ENCODE data around the gene SFSWAP.

Gene SFSWAP

GRCh38 chr12:131754184-131754583 lies 43.3 kb downstream of the SFSWAP start:
- no peak for TF ChIP-seq ESRRG (CRISPR knock-in tag; IDR thresholded peaks at IDR 0.05)
- TF ChIP-seq TOX (CRISPR knock-in tag; IDR thresholded peaks at IDR 0.05; ENCODE audit: borderline replicate concordance): no peak
- no peak for TF ChIP-seq BACH2 (CRISPR knock-in tag; IDR thresholded peaks at IDR 0.05; ENCODE audit: borderline replicate concordance)
- TF ChIP-seq ARNTL (CRISPR knock-in tag; IDR thresholded peaks at IDR 0.05; ENCODE audit: borderline replicate concordance, low read depth): no peak
- TF ChIP-seq ZC3H10 (CRISPR knock-in tag; IDR thresholded peaks at IDR 0.05): no peak
- TF ChIP-seq TCF4 (CRISPR knock-in tag; IDR thresholded peaks at IDR 0.05; ENCODE audit: borderline replicate concordance): no peak
- TF ChIP-seq RARB (CRISPR knock-in tag; IDR thresholded peaks at IDR 0.05): no peak
- no peak for TF ChIP-seq ZFP30 (CRISPR knock-in tag; IDR thresholded peaks at IDR 0.05)
- no peak for TF ChIP-seq ZNF8 (CRISPR knock-in tag; IDR thresholded peaks at IDR 0.05)
- no peak for TF ChIP-seq PPARA (CRISPR knock-in tag; IDR thresholded peaks at IDR 0.05; ENCODE audit: borderline replicate concordance)
- no peak for TF ChIP-seq ZNF565 (CRISPR knock-in tag; conservative IDR thresholded peaks at IDR 0.05; ENCODE audit: low read depth)
- TF ChIP-seq ZNF70 (CRISPR knock-in tag; IDR thresholded peaks at IDR 0.05): no peak
- TF ChIP-seq TSHZ2 (CRISPR knock-in tag; IDR thresholded peaks at IDR 0.05): no peak
- no peak for TF ChIP-seq SNAI2 (CRISPR knock-in tag; IDR thresholded peaks at IDR 0.05)
- TF ChIP-seq, protein P1, sequence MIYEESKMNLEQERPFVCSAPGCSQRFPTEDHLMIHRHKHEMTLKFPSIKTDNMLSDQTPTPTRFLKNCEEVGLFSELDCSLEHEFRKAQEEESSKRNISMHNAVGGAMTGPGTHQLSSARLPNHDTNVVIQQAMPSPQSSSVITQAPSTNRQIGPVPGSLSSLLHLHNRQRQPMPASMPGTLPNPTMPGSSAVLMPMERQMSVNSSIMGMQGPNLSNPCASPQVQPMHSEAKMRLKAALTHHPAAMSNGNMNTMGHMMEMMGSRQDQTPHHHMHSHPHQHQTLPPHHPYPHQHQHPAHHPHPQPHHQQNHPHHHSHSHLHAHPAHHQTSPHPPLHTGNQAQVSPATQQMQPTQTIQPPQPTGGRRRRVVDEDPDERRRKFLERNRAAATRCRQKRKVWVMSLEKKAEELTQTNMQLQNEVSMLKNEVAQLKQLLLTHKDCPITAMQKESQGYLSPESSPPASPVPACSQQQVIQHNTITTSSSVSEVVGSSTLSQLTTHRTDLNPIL (CRISPR knock-in tag; IDR thresholded peaks at IDR 0.05; ENCODE audit: low read depth): no peak
- no peak for TF ChIP-seq CSDC2 (CRISPR knock-in tag; IDR thresholded peaks at IDR 0.05)
- no peak for TF ChIP-seq ISL1 (CRISPR knock-in tag; IDR thresholded peaks at IDR 0.05)
- no peak for ATAC-seq

DNA sequence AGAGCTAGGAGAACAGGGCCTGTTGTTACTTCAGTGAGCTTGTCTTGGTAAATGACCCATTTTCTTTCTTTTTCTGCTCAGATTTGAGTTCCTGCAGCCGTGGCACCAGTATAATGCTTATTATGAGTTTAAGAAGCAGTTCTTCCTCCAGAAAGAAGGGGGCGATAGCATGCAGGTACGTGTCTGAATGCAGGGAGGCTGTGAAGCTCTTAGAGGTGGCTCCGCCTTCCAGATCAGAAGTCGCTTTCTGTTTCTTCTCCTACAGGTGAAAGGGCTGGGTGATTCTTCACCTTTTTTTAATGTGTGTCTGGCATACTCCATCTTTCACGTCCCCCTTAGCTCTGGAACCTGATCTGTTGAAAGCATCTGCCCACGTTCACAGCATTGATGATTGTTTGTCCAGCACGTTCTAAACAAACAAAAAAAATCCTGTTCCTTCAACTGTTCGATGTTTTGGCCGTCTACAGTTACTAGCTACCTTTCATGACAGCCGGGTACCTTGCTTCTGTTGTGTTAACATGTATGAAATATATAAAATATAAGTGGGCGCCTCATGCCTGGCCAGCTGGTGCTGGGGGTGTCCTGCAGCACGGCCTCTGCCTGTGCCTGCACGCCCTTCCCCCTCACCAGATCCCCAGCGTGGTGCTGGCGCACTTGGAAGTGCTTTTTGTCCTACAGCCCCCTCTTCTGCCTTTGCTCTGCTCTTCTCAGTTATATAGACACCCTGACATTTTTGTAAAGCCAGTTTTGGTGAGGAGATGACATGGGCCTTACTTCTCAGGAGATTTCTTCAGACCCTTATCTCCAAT lies 44.6 kb downstream of the SFSWAP start:
- TF ChIP-seq BACH2 (CRISPR knock-in tag; IDR thresholded peaks at IDR 0.05; ENCODE audit: borderline replicate concordance): no peak
- no peak for TF ChIP-seq CSDC2 (CRISPR knock-in tag; IDR thresholded peaks at IDR 0.05)
- TF ChIP-seq ZNF565 (CRISPR knock-in tag; conservative IDR thresholded peaks at IDR 0.05; ENCODE audit: low read depth): no peak
- no peak for TF ChIP-seq ARNTL (CRISPR knock-in tag; IDR thresholded peaks at IDR 0.05; ENCODE audit: borderline replicate concordance, low read depth)
- no peak for TF ChIP-seq TCF4 (CRISPR knock-in tag; IDR thresholded peaks at IDR 0.05; ENCODE audit: borderline replicate concordance)
- TF ChIP-seq, protein P1 (CRISPR knock-in tag; IDR thresholded peaks at IDR 0.05; ENCODE audit: low read depth): no peak
- TF ChIP-seq TOX (CRISPR knock-in tag; IDR thresholded peaks at IDR 0.05; ENCODE audit: borderline replicate concordance): no peak
- TF ChIP-seq RARB (CRISPR knock-in tag; IDR thresholded peaks at IDR 0.05): no peak
- no peak for TF ChIP-seq ISL1 (CRISPR knock-in tag; IDR thresholded peaks at IDR 0.05)
- TF ChIP-seq ZC3H10 (CRISPR knock-in tag; IDR thresholded peaks at IDR 0.05): no peak
- TF ChIP-seq ZNF8 (CRISPR knock-in tag; IDR thresholded peaks at IDR 0.05): no peak
- no peak for TF ChIP-seq GLIS3 (CRISPR knock-in tag; IDR thresholded peaks at IDR 0.05)
- ATAC-seq: peak; percentile 43; the same call in 2 of the 3 replicates

DNA sequence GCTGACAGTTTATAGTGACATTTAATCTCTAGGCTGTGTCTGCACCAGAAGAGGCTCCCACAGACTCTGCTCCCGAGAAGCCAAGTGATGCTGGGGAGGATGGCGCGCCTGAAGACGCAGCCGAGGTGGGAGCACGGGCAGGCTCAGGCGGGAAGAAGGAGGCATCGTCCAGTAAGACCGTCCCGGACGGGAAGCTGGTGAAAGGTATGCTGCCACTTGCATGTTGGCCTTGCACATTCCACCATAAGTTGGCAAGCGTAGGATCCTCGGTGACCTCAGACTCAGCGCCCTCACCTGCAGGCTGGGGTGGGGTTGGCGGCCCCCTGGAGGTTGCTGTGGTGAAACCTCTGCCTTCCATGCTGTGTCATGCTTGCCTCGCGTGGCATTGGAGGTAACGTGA lies 45.6 kb downstream of the SFSWAP start:
- no peak for ATAC-seq

More for the DNA sequence above, 45.6 kb downstream of the SFSWAP start:
- TF ChIP-seq, protein P2, sequence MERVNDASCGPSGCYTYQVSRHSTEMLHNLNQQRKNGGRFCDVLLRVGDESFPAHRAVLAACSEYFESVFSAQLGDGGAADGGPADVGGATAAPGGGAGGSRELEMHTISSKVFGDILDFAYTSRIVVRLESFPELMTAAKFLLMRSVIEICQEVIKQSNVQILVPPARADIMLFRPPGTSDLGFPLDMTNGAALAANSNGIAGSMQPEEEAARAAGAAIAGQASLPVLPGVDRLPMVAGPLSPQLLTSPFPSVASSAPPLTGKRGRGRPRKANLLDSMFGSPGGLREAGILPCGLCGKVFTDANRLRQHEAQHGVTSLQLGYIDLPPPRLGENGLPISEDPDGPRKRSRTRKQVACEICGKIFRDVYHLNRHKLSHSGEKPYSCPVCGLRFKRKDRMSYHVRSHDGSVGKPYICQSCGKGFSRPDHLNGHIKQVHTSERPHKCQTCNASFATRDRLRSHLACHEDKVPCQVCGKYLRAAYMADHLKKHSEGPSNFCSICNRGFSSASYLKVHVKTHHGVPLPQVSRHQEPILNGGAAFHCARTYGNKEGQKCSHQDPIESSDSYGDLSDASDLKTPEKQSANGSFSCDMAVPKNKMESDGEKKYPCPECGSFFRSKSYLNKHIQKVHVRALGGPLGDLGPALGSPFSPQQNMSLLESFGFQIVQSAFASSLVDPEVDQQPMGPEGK (CRISPR knock-in tag; IDR thresholded peaks at IDR 0.05; ENCODE audit: borderline replicate concordance): no peak
- no peak for TF ChIP-seq ZFP3 (CRISPR knock-in tag; IDR thresholded peaks at IDR 0.05)
- TF ChIP-seq, protein P3, sequence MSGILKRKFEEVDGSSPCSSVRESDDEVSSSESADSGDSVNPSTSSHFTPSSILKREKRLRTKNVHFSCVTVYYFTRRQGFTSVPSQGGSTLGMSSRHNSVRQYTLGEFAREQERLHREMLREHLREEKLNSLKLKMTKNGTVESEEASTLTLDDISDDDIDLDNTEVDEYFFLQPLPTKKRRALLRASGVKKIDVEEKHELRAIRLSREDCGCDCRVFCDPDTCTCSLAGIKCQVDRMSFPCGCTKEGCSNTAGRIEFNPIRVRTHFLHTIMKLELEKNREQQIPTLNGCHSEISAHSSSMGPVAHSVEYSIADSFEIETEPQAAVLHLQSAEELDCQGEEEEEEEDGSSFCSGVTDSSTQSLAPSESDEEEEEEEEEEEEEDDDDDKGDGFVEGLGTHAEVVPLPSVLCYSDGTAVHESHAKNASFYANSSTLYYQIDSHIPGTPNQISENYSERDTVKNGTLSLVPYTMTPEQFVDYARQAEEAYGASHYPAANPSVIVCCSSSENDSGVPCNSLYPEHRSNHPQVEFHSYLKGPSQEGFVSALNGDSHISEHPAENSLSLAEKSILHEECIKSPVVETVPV (CRISPR knock-in tag; IDR thresholded peaks at IDR 0.05): no peak
- no peak for TF ChIP-seq ARNTL (CRISPR knock-in tag; IDR thresholded peaks at IDR 0.05; ENCODE audit: borderline replicate concordance, low read depth)
- TF ChIP-seq GLIS3 (CRISPR knock-in tag; IDR thresholded peaks at IDR 0.05): no peak
- TF ChIP-seq, protein P1 (CRISPR knock-in tag; IDR thresholded peaks at IDR 0.05; ENCODE audit: low read depth): no peak
- TF ChIP-seq TSHZ2 (CRISPR knock-in tag; IDR thresholded peaks at IDR 0.05): no peak
- TF ChIP-seq ZNF70 (CRISPR knock-in tag; IDR thresholded peaks at IDR 0.05): no peak
- no peak for TF ChIP-seq BACH2 (CRISPR knock-in tag; IDR thresholded peaks at IDR 0.05; ENCODE audit: borderline replicate concordance)
- TF ChIP-seq RARB (CRISPR knock-in tag; IDR thresholded peaks at IDR 0.05): no peak
- TF ChIP-seq CSDC2 (CRISPR knock-in tag; IDR thresholded peaks at IDR 0.05): no peak
- TF ChIP-seq PPARA (CRISPR knock-in tag; IDR thresholded peaks at IDR 0.05; ENCODE audit: borderline replicate concordance): no peak
- no peak for TF ChIP-seq ZFP30 (CRISPR knock-in tag; IDR thresholded peaks at IDR 0.05)

All from SK-N-SH treated with all-trans-retinoic acid at 6 μM for 48 hours (cell line).